Astrocyte (in vitro differentiated cells and primary cell): ENCODE results near the gene WDR81. TPM values are rescaled to one million over a fixed set of nuclear protein-coding genes. Genes with fewer than 3 reads are reported as not detected.

Experiments used
- DNase-seq: peaks from one replicate; pipeline ENCODE4 v3.0.0-alpha.2; 2010; ENCODE audit warnings: low read depth
- FAIRE-seq: peaks from 2 replicates; lab custom pipeline; 2011; peaks lifted over from hg19 to GRCh38; lab: Jason Lieb, UNC
- H2AFZ ChIP-seq: 2 replicates; pipeline ENCODE4 v1.6.0; 2012; ENCODE audit warnings: low read depth, low read length, inconsistent platforms
- H3K27ac ChIP-seq: 2 replicates; pipeline ENCODE4 v1.5.1; 2011; ENCODE audit warnings: low read depth, low read length, inconsistent platforms
- H3K27me3 ChIP-seq: 2 replicates; pipeline ENCODE4 v1.6.0; 2011; ENCODE audit warnings: low read length, inconsistent platforms; ENCODE audit not compliant: insufficient read depth
- H3K36me3 ChIP-seq: 2 replicates; pipeline ENCODE4 v1.5.1; 2011; ENCODE audit warnings: low read length, inconsistent platforms; ENCODE audit not compliant: insufficient read depth
- H3K4me1 ChIP-seq: 2 replicates; pipeline ENCODE4 v1.5.1; 2011; ENCODE audit warnings: low read length, inconsistent platforms; ENCODE audit not compliant: insufficient read depth
- H3K4me2 ChIP-seq: 2 replicates; pipeline ENCODE4 v1.6.0; 2012; ENCODE audit warnings: low read length, inconsistent platforms
- H3K4me3 ChIP-seq: 2 replicates; pipeline ENCODE4 v1.5.1; 2011; ENCODE audit warnings: low read depth, mild to moderate bottlenecking, low read length, inconsistent platforms; ENCODE audit not compliant: insufficient read depth
- H3K79me2 ChIP-seq: 2 replicates; pipeline ENCODE4 v1.6.0; 2012; ENCODE audit warnings: mild to moderate bottlenecking, low read length, inconsistent platforms; ENCODE audit not compliant: insufficient read depth
- H3K9ac ChIP-seq: 2 replicates; pipeline ENCODE4 v1.6.0; 2012; ENCODE audit warnings: mild to moderate bottlenecking, low read length, inconsistent platforms
- H3K9me3 ChIP-seq: 2 replicates; pipeline ENCODE4 v1.5.1; 2012; ENCODE audit warnings: low read depth, mild to moderate bottlenecking, low read length, inconsistent platforms; ENCODE audit not compliant: insufficient read depth
- H4K20me1 ChIP-seq: 2 replicates; pipeline ENCODE4 v1.6.0; 2012; ENCODE audit warnings: low read length, inconsistent platforms; ENCODE audit not compliant: insufficient read depth
- H3K27ac Mint-ChIP-seq: one replicate; pipeline ENCODE4 v1.8.0; 2021; ENCODE audit warnings: mild to moderate bottlenecking, mixed read lengths; ENCODE audit not compliant: unreplicated experiment
- H3K27me3 Mint-ChIP-seq: one replicate; pipeline ENCODE4 v1.8.0; 2021; ENCODE audit warnings: low read depth, mixed read lengths; ENCODE audit not compliant: unreplicated experiment
- H3K36me3 Mint-ChIP-seq: one replicate; pipeline ENCODE4 v1.8.0; 2021; ENCODE audit warnings: low read depth, mixed read lengths; ENCODE audit not compliant: unreplicated experiment
- H3K4me1 Mint-ChIP-seq: one replicate; pipeline ENCODE4 v1.8.0; 2021; ENCODE audit warnings: low read depth, mixed read lengths; ENCODE audit not compliant: unreplicated experiment
- H3K4me3 Mint-ChIP-seq: one replicate; pipeline ENCODE4 v1.8.0; 2021; ENCODE audit warnings: mild to moderate bottlenecking, moderate library complexity, mixed read lengths; ENCODE audit not compliant: unreplicated experiment
- H3K9me3 Mint-ChIP-seq: one replicate; pipeline ENCODE4 v1.8.0; 2021; ENCODE audit warnings: mild to moderate bottlenecking, mixed read lengths; ENCODE audit not compliant: unreplicated experiment
- CTCF ChIP-seq: IDR thresholded peaks from 2 replicates; pipeline ENCODE4 v1.5.1; 2011; ENCODE audit warnings: low read depth, mild to moderate bottlenecking, inconsistent platforms, low read length, moderate library complexity; ENCODE audit not compliant: insufficient read depth
- EZH2 ChIP-seq: IDR thresholded peaks from 2 replicates; pipeline ENCODE4 v1.6.1; 2012; ENCODE audit warnings: mild to moderate bottlenecking, low read length, inconsistent platforms; ENCODE audit not compliant: insufficient read depth
- total RNA-seq: library from RNA; stranded (reverse); gene quantifications from 2 replicates; pipeline ENCODE4 v1.2.1, GENCODE V29; 2021

Gene WDR81
- total RNA-seq, 1 donor from 2014 or later, result 12.3 TPM

GRCh38 chr17:1732833-1733321 lies 8.4 kb downstream of the WDR81 start:
- H3K4me3 ChIP-seq, result no peak overlapping the region
- no peak overlapping the region for H3K9ac ChIP-seq
- no peaks in the 10 kb centered on the region for H3K9me3 Mint-ChIP-seq
- no peaks in the 10 kb centered on the region for H3K27me3 Mint-ChIP-seq
- peaks cover 12% of the 10 kb centered on the region for H3K4me1 ChIP-seq
- peaks cover 10% of the 10 kb centered on the region for H3K36me3 Mint-ChIP-seq
- H3K36me3 ChIP-seq, result no peaks in the 10 kb centered on the region
- no peak overlapping the region for H3K27ac ChIP-seq
- H2AFZ ChIP-seq, result no peak overlapping the region
- TF ChIP-seq EZH2 (no peak), CTCF (no peak)
- H3K9me3 ChIP-seq, result no peaks in the 10 kb centered on the region
- H3K4me3 Mint-ChIP-seq, result no peak overlapping the region
- H3K27me3 ChIP-seq, result no peaks in the 10 kb centered on the region
- peaks cover under 1% of the 10 kb centered on the region for H3K79me2 ChIP-seq
- peaks cover 14% of the 10 kb centered on the region for H3K4me1 Mint-ChIP-seq
- no peak overlapping the region for H3K4me2 ChIP-seq
- peaks cover 12% of the 10 kb centered on the region for H4K20me1 ChIP-seq
- DNase-seq (no peak), FAIRE-seq (no peak)
- H3K27ac Mint-ChIP-seq, result no peak overlapping the region

GRCh38 chr17:1733759-1734158 lies 9.3 kb downstream of the WDR81 start:
- Histone ChIP-seq H3K36me3 (no peaks in the 10 kb centered on the region), H2AFZ (no peak overlapping the region), H3K9ac (no peak overlapping the region), H4K20me1 (peaks cover 14% of the 10 kb centered on the region), H3K27ac (no peak overlapping the region), H3K4me3 (no peak overlapping the region), H3K9me3 (no peaks in the 10 kb centered on the region), H3K27me3 (no peaks in the 10 kb centered on the region), H3K79me2 (no peaks in the 10 kb centered on the region), H3K4me1 (peaks cover 12% of the 10 kb centered on the region), H3K4me2 (no peak overlapping the region)
- Mint-ChIP-seq H3K4me1 (peaks cover 10% of the 10 kb centered on the region), H3K4me3 (no peak overlapping the region), H3K36me3 (peaks cover 10% of the 10 kb centered on the region), H3K9me3 (no peaks in the 10 kb centered on the region), H3K27ac (no peak overlapping the region), H3K27me3 (no peaks in the 10 kb centered on the region)
- DNase-seq (no peak), FAIRE-seq (no peak)
- TF ChIP-seq EZH2 (no peak), CTCF (no peak)

- H3K4me2 ChIP-seq, result no peak overlapping the region
- H3K79me2 ChIP-seq, result no peaks in the 10 kb centered on the region
- no peak overlapping the region for H2AFZ ChIP-seq
- no peak overlapping the region for H3K27ac ChIP-seq
- no peak overlapping the region for H3K4me3 Mint-ChIP-seq
- peaks cover 14% of the 10 kb centered on the region for H4K20me1 ChIP-seq
- FAIRE-seq (no peak), DNase-seq (no peak)
- no peak overlapping the region for H3K9ac ChIP-seq
- no peaks in the 10 kb centered on the region for H3K9me3 ChIP-seq
- H3K27me3 Mint-ChIP-seq, result no peaks in the 10 kb centered on the region
- peaks cover 10% of the 10 kb centered on the region for H3K4me1 Mint-ChIP-seq
- H3K36me3 ChIP-seq, result no peaks in the 10 kb centered on the region
- no peak for TF ChIP-seq EZH2
- TF ChIP-seq CTCF, result no peak
- H3K27me3 ChIP-seq, result no peaks in the 10 kb centered on the region
- H3K4me1 ChIP-seq, result peaks cover 11% of the 10 kb centered on the region
- no peak overlapping the region for H3K27ac Mint-ChIP-seq
- H3K36me3 Mint-ChIP-seq, result peaks cover 6% of the 10 kb centered on the region
- H3K4me3 ChIP-seq, result no peak overlapping the region
- H3K9me3 Mint-ChIP-seq, result no peaks in the 10 kb centered on the region
Observed at GRCh38 chr17:1735418-1735817, 10.9 kb downstream of the WDR81 start.
